Panc1 (cell line): ENCODE results near the gene APOE.

ENCODE experiments used
- CTCF ChIP-seq: fragments of 450-650 bp; IDR thresholded peaks from 2 replicates; pipeline ENCODE4 v1.5.1; 2017; ENCODE audit warnings: mild to moderate bottlenecking
- POLR2AphosphoS5 ChIP-seq: IDR thresholded peaks from 2 replicates; pipeline ENCODE4 v1.6.1; 2012; ENCODE audit warnings: mild to moderate bottlenecking, low read depth, low read length, moderate library complexity
- SIN3A ChIP-seq: IDR thresholded peaks from 2 replicates; pipeline ENCODE4 v1.6.1; 2012; ENCODE audit warnings: low read depth, mild to moderate bottlenecking, low read length, moderate library complexity, borderline replicate concordance; ENCODE audit not compliant: insufficient read depth

GRCh38 chr19:44878120-44878865 lies 27.3 kb upstream of the APOE start:
- TF ChIP-seq CTCF (no peak), POLR2AphosphoS5 (no peak), SIN3A (no peak)
